Measurements from ENCODE around the gene WDR18.

The WDR18 gene, protein sequence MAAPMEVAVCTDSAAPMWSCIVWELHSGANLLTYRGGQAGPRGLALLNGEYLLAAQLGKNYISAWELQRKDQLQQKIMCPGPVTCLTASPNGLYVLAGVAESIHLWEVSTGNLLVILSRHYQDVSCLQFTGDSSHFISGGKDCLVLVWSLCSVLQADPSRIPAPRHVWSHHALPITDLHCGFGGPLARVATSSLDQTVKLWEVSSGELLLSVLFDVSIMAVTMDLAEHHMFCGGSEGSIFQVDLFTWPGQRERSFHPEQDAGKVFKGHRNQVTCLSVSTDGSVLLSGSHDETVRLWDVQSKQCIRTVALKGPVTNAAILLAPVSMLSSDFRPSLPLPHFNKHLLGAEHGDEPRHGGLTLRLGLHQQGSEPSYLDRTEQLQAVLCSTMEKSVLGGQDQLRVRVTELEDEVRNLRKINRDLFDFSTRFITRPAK

DNA sequence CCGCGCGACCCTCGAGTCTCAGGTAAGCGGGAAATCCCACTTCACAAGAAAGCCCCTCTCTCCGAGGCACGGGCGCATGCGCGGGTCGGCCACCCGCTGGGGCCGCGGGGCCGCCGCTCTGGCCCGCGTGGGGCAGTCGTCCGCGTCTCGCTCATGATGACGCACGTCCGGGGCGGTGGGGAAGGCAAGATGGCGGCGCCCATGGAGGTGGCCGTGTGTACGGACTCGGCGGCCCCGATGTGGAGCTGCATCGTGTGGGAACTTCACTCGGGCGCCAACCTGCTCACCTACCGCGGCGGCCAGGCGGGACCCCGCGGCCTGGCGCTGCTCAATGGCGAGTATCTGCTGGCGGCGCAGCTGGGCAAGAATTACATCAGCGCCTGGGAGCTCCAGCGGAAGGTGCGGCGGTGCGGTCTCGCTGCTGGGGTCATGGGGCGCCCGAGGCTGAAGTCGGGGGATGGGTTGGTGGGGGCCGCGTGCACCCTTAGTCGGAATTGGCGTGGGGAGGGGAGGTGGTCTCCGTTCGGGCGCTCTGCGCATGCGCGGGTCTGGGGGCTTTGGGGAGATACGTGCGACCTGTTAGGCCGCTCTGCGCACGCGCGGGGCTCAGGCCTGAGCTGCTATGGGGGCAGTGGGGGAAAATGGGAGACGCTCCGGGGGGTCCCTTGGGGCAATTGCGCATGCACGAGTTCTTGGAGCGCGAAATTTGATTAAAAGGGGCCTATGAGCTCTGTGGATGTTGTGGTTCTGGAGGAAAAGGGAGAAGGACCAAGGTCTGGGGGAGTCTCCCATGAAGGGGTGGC lies at the start of gene WDR18:
Gene WDR18 (plus strand): TSS at position 181 of the 803 bp plus-strand sequence. CDS start 9 bp downstream, at position 190.
- peak; percentile 92 for DNase-seq (ENCODE audit: low spot score)

DNA sequence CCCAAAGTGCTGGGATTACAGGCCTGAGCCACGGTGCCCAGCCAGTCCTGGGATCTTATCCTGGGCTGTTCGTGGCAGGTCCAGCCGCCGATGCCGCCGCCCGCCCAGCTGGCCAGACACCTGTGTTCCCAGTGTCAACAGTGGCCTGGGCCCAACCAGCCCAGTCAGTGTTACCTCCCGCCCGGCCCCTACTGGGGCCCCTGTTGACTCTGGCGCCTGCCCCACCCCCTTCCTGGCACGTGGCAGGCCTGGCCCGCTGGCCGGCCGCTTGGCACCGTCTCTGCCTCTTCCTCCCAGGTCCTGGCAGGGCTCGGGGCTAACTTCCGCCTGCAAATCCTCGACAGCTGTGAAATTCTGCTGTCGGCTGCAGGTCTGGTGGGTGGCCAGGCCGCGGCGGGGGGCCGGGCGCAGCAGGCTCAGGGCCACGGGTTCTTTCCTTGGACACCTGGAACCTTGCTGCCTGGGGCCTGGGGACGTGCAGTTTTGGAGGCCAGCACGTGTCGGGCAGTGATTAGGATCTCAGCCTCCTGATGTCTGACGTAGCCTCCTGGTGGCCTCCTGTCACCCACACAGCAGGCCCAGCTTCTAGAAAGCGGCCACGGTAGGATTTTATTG lies 49.2 kb upstream of the WDR18 start:
- no peak for DNase-seq (ENCODE audit: low spot score)

DNA sequence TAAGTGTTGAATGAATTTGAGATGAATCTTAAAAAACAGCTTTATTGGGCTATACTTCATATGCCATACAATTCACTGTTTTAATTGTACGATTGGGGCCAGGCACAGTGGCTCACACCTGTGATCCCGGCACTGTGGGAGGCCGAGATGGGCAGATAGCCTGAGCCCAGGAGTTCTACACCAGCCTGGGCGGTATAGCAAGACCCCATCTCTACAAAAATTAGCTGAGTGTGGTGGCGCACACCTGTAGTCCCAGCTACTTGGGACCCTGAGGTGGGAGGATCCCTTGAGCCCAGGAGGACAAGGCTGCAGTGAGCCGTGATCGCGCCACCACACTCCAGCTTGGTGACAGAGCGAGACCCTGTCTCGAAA lies 48.0 kb upstream of the WDR18 start:
- DNase-seq (ENCODE audit: low spot score), result no peak

DNA sequence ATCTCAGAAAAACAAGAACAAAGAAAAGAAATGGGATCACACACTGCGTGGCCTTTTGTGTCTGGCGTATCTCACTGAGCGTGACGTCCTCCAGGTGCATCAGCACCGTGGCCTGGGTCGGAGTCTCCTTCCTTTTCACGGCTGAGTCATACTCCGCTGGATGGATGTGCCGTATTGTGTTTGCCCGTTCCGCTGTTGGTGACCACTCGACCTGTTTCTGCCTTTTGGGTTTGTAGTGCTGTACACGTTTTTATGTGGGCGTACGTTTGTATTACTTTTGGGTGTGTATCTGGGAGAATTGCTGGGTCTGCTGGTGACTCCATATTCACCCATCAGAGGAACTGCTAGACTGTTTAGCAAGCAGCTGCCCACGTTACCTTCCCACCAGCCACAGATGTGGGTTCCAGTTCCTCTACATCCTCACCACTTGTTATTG lies 46.9 kb upstream of the WDR18 start:
- no peak for DNase-seq (ENCODE audit: low spot score)

DNA sequence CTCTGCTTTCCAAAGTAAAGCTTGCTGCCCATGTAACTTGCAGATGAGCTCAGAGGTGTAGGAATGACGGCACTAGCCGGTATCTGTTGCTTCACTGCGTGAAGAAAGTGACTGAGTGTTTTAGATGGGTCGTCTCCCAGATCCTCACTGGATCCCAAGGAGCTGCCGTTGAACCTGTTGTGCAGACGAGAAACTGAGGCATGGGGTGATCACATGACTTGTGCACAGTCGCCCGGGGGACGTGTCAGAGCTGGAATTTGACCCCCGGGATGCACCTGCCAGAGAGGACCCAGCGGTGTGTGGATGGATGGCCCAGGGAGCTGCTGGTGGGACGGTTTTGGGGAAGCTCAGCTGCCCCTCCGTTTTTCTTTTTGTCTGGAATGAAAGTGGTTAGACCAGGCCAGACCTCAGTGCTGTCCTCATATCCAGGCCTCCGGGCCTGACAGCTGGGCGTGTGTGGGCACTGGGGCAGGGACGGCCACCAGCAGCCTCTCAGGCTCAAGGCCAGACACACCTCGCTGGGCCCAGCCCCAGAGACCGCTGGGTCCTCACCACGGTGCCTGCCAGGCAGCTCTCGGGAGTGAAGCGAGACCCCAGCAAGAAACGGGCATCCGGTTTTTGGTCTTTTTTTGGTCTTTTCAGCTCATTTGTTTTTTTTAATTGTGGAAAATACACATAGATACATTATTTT lies 45.8 kb upstream of the WDR18 start:
- no peak for DNase-seq (ENCODE audit: low spot score)

DNA sequence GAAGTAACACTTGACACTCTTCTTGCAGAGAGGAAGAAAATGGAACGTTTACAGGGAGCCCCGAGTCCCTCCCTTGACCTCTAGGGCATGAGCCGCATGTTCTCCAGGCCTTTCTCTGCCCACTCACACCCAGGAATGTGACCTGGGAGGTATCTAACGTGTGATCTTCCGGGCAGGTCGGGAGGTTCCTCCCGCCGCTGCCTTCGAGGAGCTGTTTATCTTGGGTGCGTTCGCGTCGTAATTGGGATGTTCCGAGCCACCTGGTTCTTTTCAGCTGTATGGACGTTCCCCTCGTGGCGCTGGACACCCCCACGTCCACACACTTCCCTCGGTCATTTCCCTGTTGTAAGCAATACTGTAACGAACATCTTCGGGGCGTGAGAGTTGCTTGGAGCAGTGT lies 44.7 kb upstream of the WDR18 start:
- no peak for DNase-seq (ENCODE audit: low spot score)

DNA sequence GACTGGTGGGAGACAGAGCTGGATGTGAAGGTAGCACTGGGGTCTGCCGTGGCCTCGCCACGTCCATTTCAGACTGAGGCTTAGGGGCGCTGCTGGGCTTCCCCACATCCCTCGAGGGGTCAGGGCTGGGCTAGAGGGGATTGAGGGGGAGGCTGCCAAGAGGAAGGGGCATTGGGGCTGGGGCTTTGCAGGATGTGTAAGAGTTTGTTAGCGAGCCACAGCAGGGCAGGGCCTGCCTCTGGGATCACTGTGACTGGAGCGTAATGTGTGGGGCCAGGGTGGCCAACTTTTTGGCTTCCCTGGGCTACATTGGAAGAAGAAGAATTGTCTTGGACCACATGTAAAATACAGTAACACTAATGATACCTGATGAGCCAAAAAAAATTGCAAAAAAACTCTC lies 44.2 kb upstream of the WDR18 start:
- no peak for DNase-seq (ENCODE audit: low spot score)

DNA sequence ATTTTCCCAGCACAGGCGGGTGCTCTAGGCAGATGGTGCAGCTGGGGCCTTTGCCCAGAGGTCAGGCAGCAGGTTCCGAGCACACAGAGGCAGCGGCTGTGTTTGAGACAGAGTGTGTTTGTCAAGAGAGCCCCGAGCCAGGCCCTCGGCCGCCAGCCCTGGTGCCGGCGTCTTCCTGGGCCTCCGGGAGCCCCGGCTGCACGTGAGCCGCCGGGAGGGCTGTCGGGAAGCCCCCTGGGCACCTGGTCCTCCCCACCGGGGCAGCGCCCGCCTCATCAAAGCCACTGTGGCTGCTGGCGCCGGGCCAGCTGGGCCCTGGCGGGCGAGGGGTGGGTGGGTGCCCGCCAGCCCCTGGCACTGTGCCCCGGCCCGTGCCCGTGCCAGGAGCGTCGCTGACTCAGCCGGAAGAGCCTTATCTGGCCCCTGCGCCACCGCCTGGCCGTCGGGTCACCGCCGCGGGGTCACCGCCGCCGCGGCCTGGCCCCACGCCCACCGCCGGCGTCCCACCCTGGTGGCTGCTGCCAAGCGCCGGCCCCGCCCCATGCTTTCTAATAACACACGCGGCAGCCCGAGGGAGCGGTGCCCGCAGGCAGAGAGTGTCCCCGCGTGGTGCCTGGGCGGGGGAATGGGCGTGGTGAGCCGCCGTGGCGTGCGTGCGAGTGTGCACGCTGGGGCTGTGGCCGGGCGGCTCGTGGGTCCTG lies 43.4 kb upstream of the WDR18 start:
- peak; percentile 94 for DNase-seq (ENCODE audit: low spot score)

DNA sequence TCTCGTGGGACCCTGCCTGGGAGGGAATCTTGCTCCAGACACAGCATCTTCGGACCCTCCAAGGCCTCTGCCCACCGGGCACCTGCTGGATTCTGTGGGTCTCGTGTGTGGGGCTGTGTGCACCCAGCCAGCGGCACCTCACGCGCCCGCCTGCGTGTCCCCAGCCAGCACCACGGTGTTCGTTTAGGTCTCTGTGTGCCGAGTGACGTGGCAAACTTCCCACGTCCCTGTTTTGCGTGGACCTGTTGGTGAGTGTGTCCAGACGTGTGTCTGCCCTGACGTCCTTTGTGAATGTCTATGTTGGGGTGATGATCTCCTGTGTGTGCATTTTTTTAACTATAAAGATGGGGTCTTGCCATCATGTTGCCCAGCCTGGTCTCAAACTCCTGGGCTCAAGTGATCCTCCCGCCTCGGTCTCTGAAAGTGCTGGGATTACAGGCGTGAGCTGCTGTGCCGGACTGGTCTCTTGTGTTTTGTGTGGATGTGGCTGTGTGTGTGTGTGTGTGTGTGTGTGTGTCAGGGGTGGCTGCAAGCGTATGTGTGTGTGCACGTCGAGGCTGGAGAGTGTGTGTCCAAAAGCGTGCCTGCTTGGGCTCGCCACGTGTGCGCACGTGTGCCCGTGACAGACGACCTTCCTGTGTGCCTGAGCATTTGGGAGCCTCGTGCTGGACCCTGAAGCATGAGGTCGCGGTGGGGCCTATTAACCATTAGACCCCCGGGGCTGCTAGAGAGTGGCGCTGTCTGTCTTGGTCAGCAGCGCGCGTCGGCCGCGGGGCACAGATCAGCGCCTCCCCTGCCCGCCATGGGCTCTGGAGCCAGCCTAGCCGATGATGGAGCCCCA lies 42.6 kb upstream of the WDR18 start:
- DNase-seq (ENCODE audit: low spot score), result no peak

DNA sequence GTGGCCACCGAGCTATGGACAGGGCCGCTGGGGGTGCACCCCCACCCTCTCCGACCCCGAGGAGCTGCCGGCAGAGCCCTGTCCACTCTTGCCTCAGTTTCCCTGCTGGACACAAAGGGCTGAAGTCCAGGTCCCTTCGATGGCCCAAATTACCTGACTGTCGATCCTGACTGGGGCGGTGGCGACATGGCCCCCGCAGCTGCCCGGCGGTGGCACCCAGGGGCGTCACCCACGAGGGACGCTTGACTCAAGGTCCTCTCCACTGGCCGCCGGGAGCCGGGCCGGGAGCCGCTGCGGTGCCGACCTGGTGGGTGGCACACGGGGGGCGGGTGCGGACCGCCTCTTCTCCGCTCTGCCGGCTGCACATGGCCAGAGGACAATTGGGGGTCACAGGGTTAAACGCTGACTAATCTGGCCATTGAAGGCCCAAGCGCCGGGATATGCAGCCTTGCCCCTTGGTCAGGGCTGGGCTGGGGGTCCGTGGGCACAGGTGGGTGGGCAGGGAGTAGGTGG lies 42.0 kb upstream of the WDR18 start:
- no peak for DNase-seq (ENCODE audit: low spot score)

DNA sequence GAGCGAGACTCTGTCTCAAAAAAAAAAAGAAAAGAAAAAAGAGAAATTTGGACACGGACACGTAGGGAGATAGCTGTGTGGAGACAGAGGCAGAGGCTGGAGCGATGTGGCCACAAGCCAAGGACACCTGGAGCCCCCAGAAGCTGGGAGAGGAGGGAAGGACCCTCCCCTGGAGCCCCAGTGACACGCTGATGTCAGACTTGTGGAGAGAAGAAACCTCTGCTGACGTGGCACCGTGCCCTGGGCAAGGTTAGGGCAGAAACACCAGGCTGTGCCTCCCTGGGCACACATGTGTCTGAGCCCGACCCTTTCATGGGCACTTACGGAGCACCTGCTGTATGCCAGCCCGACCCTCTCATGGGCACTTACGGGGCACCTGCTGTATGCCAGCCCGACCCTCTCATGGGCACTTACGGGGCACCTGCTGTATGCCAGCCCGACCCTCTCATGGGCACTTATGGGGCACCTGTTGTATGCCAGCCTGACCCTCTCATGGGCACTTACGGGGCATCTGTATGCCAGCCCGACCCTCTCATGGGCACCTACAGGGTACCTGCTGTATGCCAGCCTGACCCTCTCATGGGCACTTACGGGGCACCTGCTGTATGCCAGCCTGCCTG lies 40.5 kb upstream of the WDR18 start:
- DNase-seq (ENCODE audit: low spot score), result no peak

DNA sequence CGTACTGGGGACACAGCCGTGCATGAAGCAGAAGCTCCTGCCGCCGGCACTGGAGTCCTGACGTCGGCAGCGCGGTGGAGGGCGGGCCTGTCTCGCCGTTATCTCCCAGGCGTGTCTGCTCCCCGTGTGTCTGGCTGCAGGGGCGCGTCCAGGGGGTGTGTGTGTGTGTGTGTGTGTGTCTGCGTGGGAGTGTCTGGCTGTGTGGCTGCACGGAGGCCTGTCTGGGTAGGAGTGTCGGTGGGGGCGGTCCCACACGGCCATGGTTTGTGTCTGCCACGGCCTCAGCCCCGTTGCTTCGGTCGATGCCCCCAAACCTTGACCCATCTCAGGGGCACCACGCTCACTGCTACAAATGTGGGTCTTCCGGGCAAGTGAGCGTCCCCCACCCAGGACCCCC lies 40.0 kb upstream of the WDR18 start:
- DNase-seq (ENCODE audit: low spot score), result no peak

DNA sequence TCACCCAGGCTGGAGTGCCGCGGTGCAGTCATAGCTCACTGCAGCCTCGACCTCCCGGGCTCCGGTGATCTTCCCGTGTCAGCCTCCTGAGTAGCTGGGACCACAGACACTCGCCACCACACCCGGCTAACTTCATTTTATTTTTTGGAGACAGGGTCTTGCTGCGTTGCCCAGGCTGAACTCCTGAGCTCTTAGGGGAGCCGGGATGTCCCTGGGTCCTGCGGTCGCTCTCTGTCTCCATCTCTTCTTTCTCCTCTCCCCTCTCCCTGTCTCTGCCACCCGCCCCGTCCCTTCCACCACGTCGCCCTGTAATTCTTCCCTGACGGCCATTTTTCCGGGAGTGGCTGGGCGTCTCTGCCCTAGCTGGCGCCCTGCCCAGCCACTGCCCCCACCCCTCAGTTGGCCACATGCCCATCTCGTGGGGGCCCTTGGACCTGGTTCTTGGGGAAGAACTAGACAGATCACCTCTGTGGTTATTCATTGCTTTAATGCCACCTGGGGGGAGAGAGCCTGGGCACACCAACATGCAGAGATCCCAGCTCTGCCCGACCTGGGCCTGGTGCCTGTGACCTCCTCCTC lies 39.4 kb upstream of the WDR18 start:
- no peak for DNase-seq (ENCODE audit: low spot score)

DNA sequence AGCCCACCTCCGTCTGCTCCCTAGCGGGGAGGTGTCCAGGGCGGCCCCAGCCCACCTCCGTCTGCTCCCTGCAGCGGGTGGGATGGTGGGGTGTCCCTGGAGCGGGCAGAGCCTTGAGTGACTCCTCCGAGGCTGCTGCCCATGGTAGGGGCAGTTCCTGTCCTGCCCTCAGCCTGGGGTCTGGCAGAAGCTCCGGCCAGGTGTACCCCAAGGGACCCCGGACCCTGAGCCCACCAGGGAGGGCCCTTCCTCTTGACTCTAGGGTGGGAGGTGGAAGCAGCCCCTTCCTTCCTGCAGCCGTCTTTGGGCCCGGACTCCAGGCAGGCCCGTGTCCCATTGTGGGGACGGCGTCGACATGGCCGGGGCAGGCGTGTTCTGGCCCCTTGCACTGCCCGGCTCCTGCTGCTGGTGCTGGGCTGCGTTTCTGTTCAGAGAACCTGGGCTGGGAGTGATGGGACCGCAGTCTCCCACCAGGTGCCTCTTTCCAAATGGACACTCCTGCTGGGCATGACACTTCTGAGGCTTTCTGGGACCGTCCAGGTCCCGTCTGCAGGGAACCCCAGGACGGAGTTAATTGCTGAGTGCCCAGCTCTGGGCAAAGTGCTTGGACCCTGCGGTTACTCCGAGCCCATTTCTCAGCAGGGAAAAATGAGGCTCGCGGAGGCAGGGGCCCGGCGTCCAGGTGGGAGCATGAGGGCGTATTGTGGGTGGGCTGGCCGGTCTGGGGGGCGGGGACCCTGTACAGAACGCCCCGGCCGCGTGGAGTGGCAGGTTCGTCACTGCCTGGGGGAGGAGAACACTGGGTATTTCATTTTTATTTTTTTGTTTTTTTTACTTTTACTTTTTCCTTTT lies 38.5 kb upstream of the WDR18 start:
- no peak for DNase-seq (ENCODE audit: low spot score)

DNA sequence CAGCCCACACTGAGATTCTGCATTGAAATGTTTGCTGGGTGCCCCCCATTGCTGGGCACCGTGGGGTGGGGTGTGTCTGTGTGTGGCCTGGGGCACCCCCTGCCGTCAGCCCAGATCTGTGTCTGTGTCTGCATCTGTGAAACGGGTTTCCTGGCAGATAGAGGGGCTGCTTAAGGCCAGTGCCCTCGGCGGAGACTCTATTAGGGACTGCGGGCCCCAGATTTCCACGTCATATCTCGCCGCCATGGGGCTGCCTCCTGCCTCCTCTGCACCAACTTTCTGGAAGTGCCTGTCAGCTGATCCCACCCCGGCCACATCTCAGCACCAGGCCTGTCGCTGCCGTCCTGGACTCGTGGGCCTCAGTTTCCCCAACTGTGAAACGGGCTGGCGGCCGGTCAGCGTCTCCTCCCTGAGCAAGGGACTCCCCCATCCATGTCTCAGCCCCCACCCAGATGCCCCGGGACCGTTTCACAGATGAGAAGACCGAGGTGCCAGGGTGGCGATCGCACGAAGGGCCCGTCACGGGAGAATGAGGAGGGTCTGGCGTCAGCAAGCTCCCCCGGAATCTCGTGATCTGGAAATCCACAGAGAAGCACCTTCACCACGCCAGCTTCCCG lies 36.9 kb upstream of the WDR18 start:
- no peak for DNase-seq (ENCODE audit: low spot score)

DNA sequence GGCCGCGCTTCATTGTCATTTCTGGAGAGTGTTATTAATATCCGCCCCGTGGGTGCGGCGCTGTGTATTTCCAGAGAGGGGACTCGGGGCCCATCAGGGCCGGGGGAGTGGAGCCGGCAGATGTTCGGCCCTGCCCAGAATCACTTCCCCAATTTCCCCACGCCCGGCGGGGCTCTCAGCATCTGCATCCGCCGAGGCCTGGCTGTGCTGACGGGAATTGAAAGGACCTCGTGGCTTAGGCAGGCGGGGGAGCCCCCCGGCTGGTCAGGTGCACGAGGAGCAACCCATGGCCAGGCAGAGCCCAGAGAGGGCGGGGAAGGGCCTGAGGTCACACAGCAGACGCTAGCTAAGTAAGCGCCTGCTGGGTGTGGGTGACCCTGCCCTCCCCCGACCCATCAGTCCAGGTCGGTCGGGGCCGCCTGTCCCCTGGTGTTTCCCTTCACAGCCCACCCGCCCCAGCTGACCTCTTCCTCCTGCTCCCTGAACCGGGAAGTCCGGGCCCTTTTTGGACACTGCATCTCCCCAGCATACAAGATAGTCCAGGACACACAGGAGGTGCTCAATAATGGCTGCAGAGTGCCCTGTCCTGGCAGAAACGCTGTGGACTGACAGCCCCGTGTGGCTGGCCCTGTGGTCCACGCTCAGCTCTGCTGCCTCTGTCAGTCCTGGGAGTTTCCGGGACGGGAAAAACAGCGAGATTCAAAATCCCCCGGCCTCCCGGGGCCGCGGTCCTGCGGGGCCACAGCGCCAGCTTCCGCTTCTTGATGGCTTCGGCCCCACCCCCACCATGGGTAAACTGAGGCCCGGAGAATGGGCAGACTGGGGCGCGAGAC lies 36.2 kb upstream of the WDR18 start:
- no peak for DNase-seq (ENCODE audit: low spot score)

DNA sequence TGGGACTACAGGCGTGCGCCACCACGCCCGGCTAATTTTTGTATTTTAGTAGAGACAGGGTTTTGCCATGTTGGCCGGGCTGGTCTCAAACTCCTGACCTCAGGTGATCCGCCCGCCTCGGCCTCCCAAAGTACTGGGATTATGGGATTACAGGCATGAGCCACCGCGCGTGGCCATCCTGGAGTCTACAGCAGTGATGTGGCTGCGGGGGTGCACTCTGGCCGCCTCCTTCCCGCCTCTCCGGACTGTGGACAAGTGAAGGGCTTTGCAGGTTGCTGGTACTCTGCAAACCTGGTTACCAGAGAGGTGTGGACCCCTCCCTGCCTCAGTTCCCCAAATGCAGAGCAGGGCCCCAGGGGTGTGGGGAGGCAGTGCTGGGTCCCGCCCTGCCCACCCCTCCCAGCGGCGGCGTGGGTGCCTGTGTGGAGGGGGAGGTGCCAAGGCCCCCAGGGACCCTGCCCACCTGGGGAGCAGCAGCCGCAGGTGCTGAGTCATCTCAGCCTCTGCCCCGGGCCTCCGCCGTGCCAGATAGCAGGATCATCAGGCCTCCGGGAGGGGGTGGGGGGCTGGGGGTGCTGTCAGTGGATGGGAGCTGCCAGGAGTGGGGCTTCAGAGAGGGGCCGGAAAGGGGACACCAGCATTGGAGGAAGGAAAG lies 35.2 kb upstream of the WDR18 start:
- no peak for DNase-seq (ENCODE audit: low spot score)
